K562 (cell line): Measurements from ENCODE around the gene PRKAR1B. TPM values are rescaled to one million over a fixed set of nuclear protein-coding genes. Genes with fewer than 3 reads are reported as not detected.

Source experiments
- ARID4B ChIP-seq: sonication (generic); formaldehyde crosslinking; IDR thresholded peaks from 2 replicates; pipeline ENCODE4 v1.8.0; 2022; ENCODE audit warnings: mild to moderate bottlenecking, missing genetic modification reagents
- E4F1 ChIP-seq: fragments of 250-450 bp; sonication (Bioruptor Pico); IDR thresholded peaks from 2 replicates; pipeline ENCODE4 v1.5.0; 2021; ENCODE audit warnings: mild to moderate bottlenecking, borderline replicate concordance
- ESRRA ChIP-seq: fragments of 450-650 bp; IDR thresholded peaks from 2 replicates; pipeline ENCODE4 v1.6.1; 2014; ENCODE audit warnings: low read depth, mild to moderate bottlenecking, moderate library complexity, borderline replicate concordance
- HDAC1 ChIP-seq, 2 experiments: fragments of 450-650 bp; IDR thresholded peaks; 2 replicates each; pipeline ENCODE4 v1.6.1; 2016 to 2017; ENCODE audit warnings: inconsistent platforms in 1 of 2, mild to moderate bottlenecking in 1 of 2, moderate library complexity in 1 of 2
- KDM5B ChIP-seq: fragments of 200-600 bp; sonication (generic); IDR thresholded peaks from 2 replicates; pipeline ENCODE4 v1.6.1; 2012; ENCODE audit warnings: low read depth, mild to moderate bottlenecking, moderate library complexity, low read length, control low read depth, inconsistent platforms; ENCODE audit not compliant: insufficient replicate concordance
- POLR2G ChIP-seq: fragments of 200-400 bp; formaldehyde crosslinking; IDR thresholded peaks from 2 replicates; pipeline ENCODE4 v1.6.1; 2017; ENCODE audit warnings: low read depth, mild to moderate bottlenecking, antibody characterized with exemption, low read length, moderate library complexity
- STAG1 ChIP-seq: sonication (generic); formaldehyde crosslinking; IDR thresholded peaks from 2 replicates; pipeline ENCODE4 v1.5.0; 2020; ENCODE audit warnings: missing genetic modification reagents, borderline replicate concordance
- UBTF ChIP-seq, 2 experiments: IDR thresholded peaks; 2 replicates each; pipeline ENCODE4 v1.6.1; 2012; ENCODE audit warnings: improper control_type of control experiment in 2 of 2, low read depth in 2 of 2, low read length in 2 of 2, borderline replicate concordance in 1 of 2
- ZBED1 ChIP-seq: IDR thresholded peaks from 2 replicates; pipeline ENCODE4 v1.6.1; 2014
- ZBTB9 ChIP-seq: fragments of 450-650 bp; formaldehyde crosslinking; IDR thresholded peaks from 2 replicates; pipeline ENCODE4 v1.4.0; 2020; ENCODE audit warnings: mild to moderate bottlenecking, moderate library complexity
- ZFX ChIP-seq: sonication (generic); formaldehyde crosslinking; IDR thresholded peaks from 2 replicates; pipeline ENCODE4 v1.8.0; 2022; ENCODE audit warnings: mild to moderate bottlenecking, missing genetic modification reagents, moderate library complexity
- ZNF263 ChIP-seq: sonication (generic); formaldehyde crosslinking; IDR thresholded peaks from 2 replicates; pipeline ENCODE4 v1.8.0; 2022; ENCODE audit warnings: mild to moderate bottlenecking, missing genetic modification reagents, borderline replicate concordance
- ZNF511 ChIP-seq: sonication (generic); formaldehyde crosslinking; IDR thresholded peaks from 2 replicates; pipeline ENCODE4 v1.8.0; 2022; ENCODE audit warnings: mild to moderate bottlenecking, missing genetic modification reagents
- polyA plus RNA-seq, 8 experiments: library from polyadenylated mRNA; depleted of rRNA in 4 of 8; stranded (reverse) in 5 of 8; unstranded in 3 of 8; fragments of >200 nt; fragmentation: Nextera tagmentation in 2 of 8; fragmentation: Illumina TruSeq in 1 of 8; extraction: Ambion mirVana in 2 of 8; extraction: Trizol in 1 of 8; gene quantifications; 2 replicates each; pipeline versions ENCODE4 v1.2.1 to v1.2.3, GENCODE V29; 2011 to 2014; ENCODE audit warnings: inconsistent platforms in 1 of 8, missing spikeins in 1 of 8
- total RNA-seq, 7 experiments: library from RNA; depleted of rRNA in 6 of 7; stranded (reverse); fragments of >200 nt in 6 of 7; fragmentation: Illumina TruSeq in 2 of 7; extraction: Trizol in 2 of 7; gene quantifications; 2 replicates each; pipeline versions ENCODE4 v1.2.1 to v1.2.3, GENCODE V29; 2011 to 2021; ENCODE audit warnings: low replicate concordance in 1 of 7

PRKAR1B gene
- total and polyA plus RNA-seq, 9 of the 15 experiments (the other 6 are each of a cell fraction or from before 2014, with no cell fraction given) = 0.99 to 30.5 (median 12.7) TPM

GRCh38 chr7:518630-519483, 208.2 kb downstream of the PRKAR1B start (continued):
- TF ChIP-seq ZFX (CRISPR knock-in tag) = peak; percentile 58
- TF ChIP-seq E4F1 (CRISPR knock-in tag) = no peak
- peak; percentile 54 for TF ChIP-seq KDM5B
- TF ChIP-seq POLR2G = peak; percentile 41; the same call in 1 of the 2 replicates
- TF ChIP-seq STAG1 = no peak
- peak; percentile 97 for TF ChIP-seq ZNF263 (CRISPR knock-in tag)
- TF ChIP-seq ZBED1 = no peak
- TF ChIP-seq UBTF (IDR thresholded peaks at IDR 0.05; ENCODE audit: borderline replicate concordance in 1 of 2, low read depth in 2 of 2, low read length in 2 of 2) = peak in 1 of 2 experiments; percentile 51; a peak in 1 of 4 replicates
- TF ChIP-seq ARID4B (CRISPR knock-in tag) = 0 out of 2 replicates have a peak, but pooled peaks have one; percentile 19
- TF ChIP-seq ESRRA = no peak
- no peak for TF ChIP-seq ZNF511
- TF ChIP-seq HDAC1 (IDR thresholded peaks at IDR 0.05) = peak in 1 of 2 experiments; percentile 60; a peak in 1 of 4 replicates
- no peak for TF ChIP-seq ZBTB9 (CRISPR knock-in tag)
